Measurements from ENCODE around the gene TENT5A. TPM values are rescaled to one million over a fixed set of nuclear protein-coding genes. Genes with fewer than 3 reads are reported as not detected.

TENT5A gene
- total RNA-seq, 1 donor from 2014 or later, result 44.4 TPM

DNA sequence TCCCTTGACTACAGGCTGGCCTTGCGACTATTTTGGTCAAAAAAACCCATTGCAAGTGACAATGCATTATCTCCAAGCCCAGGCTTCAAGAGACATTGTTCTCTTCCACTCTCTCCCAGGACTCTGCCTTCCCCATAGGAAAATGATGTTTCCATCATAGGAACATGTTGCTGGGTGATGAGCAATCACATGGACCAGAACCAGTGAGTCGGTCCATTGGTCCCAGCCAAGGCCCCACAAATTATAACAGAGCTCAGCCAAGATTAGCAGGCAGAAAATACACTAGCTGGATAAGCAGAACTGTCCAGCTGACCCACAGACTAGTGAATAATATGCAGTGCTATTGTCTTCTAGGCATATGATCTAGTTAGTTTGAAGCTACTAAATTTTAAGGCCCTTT lies 27.4 kb downstream of the TENT5A start:
- TF ChIP-seq, protein P1, sequence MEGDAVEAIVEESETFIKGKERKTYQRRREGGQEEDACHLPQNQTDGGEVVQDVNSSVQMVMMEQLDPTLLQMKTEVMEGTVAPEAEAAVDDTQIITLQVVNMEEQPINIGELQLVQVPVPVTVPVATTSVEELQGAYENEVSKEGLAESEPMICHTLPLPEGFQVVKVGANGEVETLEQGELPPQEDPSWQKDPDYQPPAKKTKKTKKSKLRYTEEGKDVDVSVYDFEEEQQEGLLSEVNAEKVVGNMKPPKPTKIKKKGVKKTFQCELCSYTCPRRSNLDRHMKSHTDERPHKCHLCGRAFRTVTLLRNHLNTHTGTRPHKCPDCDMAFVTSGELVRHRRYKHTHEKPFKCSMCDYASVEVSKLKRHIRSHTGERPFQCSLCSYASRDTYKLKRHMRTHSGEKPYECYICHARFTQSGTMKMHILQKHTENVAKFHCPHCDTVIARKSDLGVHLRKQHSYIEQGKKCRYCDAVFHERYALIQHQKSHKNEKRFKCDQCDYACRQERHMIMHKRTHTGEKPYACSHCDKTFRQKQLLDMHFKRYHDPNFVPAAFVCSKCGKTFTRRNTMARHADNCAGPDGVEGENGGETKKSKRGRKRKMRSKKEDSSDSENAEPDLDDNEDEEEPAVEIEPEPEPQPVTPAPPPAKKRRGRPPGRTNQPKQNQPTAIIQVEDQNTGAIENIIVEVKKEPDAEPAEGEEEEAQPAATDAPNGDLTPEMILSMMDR (IDR thresholded peaks at IDR 0.05; ENCODE audit: borderline replicate concordance), result no peak
- no peak overlapping the region for H3K4me3 ChIP-seq
- DNase-seq, result no peak
- intact Hi-C loops (cut with micrococcal nuclease), result no loop called here
- no peaks in the 10 kb centered on the region for H3K27me3 ChIP-seq (ENCODE audit: low read depth)
- H3K36me3 ChIP-seq, result no peaks in the 10 kb centered on the region
- no peaks in the 10 kb centered on the region for H3K9me3 ChIP-seq (replicated peaks)
- peaks cover 22% of the 10 kb centered on the region for H3K4me1 ChIP-seq
- no peak overlapping the region for H3K27ac ChIP-seq (replicated peaks)

DNA sequence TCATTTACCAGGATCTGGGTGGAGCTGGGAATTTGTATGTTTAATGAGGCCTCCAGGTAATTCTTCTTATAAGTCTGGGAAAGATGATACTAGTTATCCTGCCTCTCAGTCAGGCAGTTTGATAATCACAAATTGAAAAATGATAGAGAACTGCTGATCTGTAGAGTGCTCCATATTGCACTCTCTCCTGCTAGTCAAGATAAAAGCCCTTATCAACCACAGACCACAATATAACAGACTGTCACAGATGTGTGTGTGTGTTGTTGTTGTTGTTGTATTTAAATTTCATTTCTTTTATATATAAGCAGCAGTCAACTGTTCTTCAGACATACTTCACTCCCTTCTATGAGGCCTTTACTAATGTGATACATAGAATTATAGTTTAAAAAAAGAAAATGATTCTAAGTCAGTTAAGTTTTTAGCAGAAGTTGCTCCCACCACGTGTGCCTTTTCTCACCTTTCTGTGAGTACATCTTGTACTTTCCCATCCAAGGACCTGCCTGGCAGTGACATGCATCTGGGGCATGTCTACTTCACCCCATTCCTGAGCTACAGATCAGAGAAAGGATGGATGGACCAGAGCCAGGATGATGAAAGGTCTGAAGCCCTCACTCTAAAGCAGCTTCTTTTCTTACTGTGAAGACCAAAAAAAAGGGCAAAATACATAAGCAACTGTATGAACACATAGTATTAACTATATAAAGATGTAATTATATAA lies 29.8 kb downstream of the TENT5A start:
- Histone ChIP-seq H3K36me3 (no peaks in the 10 kb centered on the region), H3K4me1 (peaks cover 32% of the 10 kb centered on the region), H3K4me3 (no peak overlapping the region), H3K9me3 (replicated peaks) (no peaks in the 10 kb centered on the region), H3K27me3 (ENCODE audit: low read depth) (no peaks in the 10 kb centered on the region), H3K27ac (replicated peaks) (no peak overlapping the region)
- TF ChIP-seq, protein P1 (IDR thresholded peaks at IDR 0.05; ENCODE audit: borderline replicate concordance), result no peak
- no peak for DNase-seq
- intact Hi-C loops (cut with micrococcal nuclease), result no loop called here

DNA sequence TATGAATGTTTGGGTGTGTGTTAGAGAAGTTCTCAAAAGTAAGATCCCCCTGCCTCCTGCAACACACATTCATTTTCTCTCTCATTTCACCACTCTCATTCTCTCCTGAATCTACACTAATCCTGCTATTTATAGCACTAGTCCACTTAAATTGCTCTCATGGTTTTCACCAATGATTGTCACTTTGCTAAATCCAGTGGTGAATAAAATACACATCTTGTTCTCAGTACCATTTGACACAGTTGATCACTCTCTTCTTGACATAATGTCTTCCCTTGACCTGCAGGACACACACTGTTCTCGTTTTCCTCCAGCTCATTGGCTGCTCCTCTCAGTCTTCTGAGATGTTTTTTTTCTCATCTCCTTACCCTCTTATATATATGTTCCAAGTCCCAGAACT lies 32.1 kb downstream of the TENT5A start:
- no peaks in the 10 kb centered on the region for H3K36me3 ChIP-seq
- H3K27me3 ChIP-seq (ENCODE audit: low read depth), result no peaks in the 10 kb centered on the region
- intact Hi-C loops (cut with micrococcal nuclease), result no loop called here
- no peaks in the 10 kb centered on the region for H3K9me3 ChIP-seq (replicated peaks)
- TF ChIP-seq, protein P1 (IDR thresholded peaks at IDR 0.05; ENCODE audit: borderline replicate concordance), result no peak
- no peak for DNase-seq
- no peak overlapping the region for H3K4me3 ChIP-seq
- no peak overlapping the region for H3K27ac ChIP-seq (replicated peaks)
- peaks cover 32% of the 10 kb centered on the region for H3K4me1 ChIP-seq

DNA sequence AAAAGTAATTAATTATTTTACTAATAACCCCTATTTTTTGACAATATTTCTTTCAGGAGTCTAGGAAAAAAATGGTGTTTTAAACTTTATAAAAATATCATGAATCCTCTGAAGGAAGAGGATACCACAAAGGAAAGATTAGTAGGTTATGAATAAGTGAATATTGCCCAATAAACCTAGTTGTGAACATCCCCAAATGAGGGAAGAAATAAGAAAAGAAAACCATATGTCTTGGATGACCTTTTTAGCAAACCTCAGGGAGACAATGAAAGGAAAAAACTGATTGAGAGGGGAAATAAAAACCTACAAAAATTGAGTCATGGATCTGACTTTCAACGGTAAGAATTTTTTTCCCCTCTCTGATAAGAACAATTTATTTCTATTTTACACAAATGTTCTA lies 34.4 kb downstream of the TENT5A start:
- intact Hi-C loops (cut with micrococcal nuclease), result no loop called here
- Histone ChIP-seq H3K4me3 (no peak overlapping the region), H3K9me3 (replicated peaks) (no peaks in the 10 kb centered on the region), H3K4me1 (peaks cover 51% of the 10 kb centered on the region), H3K36me3 (no peaks in the 10 kb centered on the region), H3K27ac (replicated peaks) (no peak overlapping the region), H3K27me3 (ENCODE audit: low read depth) (no peaks in the 10 kb centered on the region)
- no peak for DNase-seq
- TF ChIP-seq, protein P1 (IDR thresholded peaks at IDR 0.05; ENCODE audit: borderline replicate concordance), result no peak

DNA sequence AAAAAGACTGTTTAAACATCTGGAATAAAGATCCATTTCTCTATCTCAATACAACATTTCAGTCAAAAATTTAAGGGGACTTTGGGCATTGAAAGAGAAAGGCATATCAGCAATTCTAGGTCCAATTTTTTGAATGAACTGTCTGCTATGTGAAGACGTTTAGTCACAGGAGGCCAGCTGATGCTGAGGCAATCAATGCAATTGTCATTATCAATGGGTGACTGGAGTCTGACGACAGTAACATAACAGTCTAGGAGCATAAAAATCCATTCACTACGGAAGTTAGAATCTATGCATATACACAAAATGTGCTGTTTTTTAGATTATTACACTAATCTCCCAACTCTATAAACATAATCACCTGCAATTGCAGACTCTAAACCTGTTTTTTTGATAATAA lies 37.8 kb downstream of the TENT5A start:
- TF ChIP-seq, protein P1 (IDR thresholded peaks at IDR 0.05; ENCODE audit: borderline replicate concordance), result no peak
- H3K4me3 ChIP-seq, result no peak overlapping the region
- H3K4me1 ChIP-seq, result peaks cover 29% of the 10 kb centered on the region
- intact Hi-C loops (cut with micrococcal nuclease), result no loop called here
- H3K9me3 ChIP-seq (replicated peaks), result peaks cover 6% of the 10 kb centered on the region
- H3K36me3 ChIP-seq, result no peaks in the 10 kb centered on the region
- no peak for DNase-seq
- no peaks in the 10 kb centered on the region for H3K27me3 ChIP-seq (ENCODE audit: low read depth)
- H3K27ac ChIP-seq (replicated peaks), result no peak overlapping the region
